Upper lobe of left lung (tissue), 4 donors: Measurements from ENCODE around the gene LMO4.

Source experiments
- CTCF ChIP-seq, 6 experiments: fragments of 450-650 bp in 4 of 6; fragments of 200-600 bp in 2 of 6; sonication (generic) in 2 of 6; IDR thresholded peaks; one replicate each; pipeline ENCODE4 v1.5.1; 2016 to 2019; ENCODE audit warnings: antibody characterized with exemption in 6 of 6
- EP300 ChIP-seq, 4 donors: sonication (generic); formaldehyde crosslinking; IDR thresholded peaks; one replicate each; pipeline ENCODE4 v1.5.1; 2017; ENCODE audit warnings: antibody characterized with exemption in 4 of 4, control low read depth in 2 of 4

DNA sequence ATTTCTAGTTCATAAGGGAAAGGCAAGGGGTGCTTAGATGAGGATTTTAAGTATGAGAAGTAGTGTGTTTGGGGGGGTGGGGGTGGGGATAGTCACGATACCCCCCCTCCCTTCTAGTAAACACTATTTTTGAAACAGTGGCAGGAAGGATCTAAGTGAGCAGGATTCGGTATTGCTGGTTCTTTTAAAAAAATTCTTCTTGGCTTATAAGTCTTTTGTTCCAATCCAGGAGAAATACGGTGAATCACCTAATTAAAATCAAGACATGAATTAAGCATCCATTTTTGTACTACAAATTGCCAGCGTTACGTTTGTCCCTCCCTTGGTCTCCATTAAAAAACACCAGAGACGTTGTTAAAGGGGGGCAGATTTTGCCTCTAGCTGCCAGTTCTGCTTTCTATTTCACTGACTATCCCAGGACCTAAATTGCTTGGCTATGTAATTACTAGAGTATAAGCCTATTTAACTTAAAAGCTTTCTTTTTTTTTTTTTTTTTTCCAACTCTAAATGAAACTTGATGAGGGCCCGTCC, 911 bp downstream of the LMO4 start:
- TF ChIP-seq CTCF (IDR thresholded peaks at IDR 0.05) (no peak), EP300 (IDR thresholded peaks at IDR 0.05) (no peak)
